Chondrocyte (in vitro differentiated cells): Measurements from ENCODE around the gene NFS1. TPM values are rescaled to one million over a fixed set of nuclear protein-coding genes. Genes with fewer than 3 reads are reported as not detected.

Experiments used
- DNase-seq: peaks from one replicate; pipeline ENCODE4 v3.0.0; 2021; ENCODE audit warnings: mixed read lengths, low spot score
- H3K27ac Mint-ChIP-seq: one replicate; pipeline ENCODE4 v1.8.0; 2021; ENCODE audit warnings: mild to moderate bottlenecking, moderate library complexity, mixed read lengths; ENCODE audit not compliant: unreplicated experiment
- H3K27me3 Mint-ChIP-seq: 2 replicates; pipeline ENCODE4 v1.8.0; 2021; ENCODE audit warnings: low read depth, mixed read lengths
- H3K36me3 Mint-ChIP-seq: 2 replicates; pipeline ENCODE4 v1.8.0; 2021; ENCODE audit warnings: low read depth, mixed read lengths
- H3K4me1 Mint-ChIP-seq: 2 replicates; pipeline ENCODE4 v1.8.0; 2021; ENCODE audit warnings: low read depth, mild to moderate bottlenecking, mixed read lengths
- H3K4me3 Mint-ChIP-seq: one replicate; pipeline ENCODE4 v1.8.0; 2021; ENCODE audit warnings: mild to moderate bottlenecking, moderate library complexity, mixed read lengths; ENCODE audit not compliant: unreplicated experiment
- H3K9me3 Mint-ChIP-seq: 2 replicates; pipeline ENCODE4 v1.8.0; 2021; ENCODE audit warnings: low read depth, mixed read lengths
- CTCF ChIP-seq: fragments of 200-600 bp; sonication (generic); IDR thresholded peaks from 2 replicates; pipeline ENCODE4 v1.5.0; 2021; ENCODE audit warnings: antibody characterized with exemption, mild to moderate bottlenecking, moderate library complexity
- total RNA-seq: library from RNA; stranded (reverse); gene quantifications from 3 replicates; pipeline ENCODE4 v1.2.1, GENCODE V29; 2021

NFS1 gene
- total RNA-seq, 1 donor from 2014 or later = 26.8 TPM

- peak; percentile 72 for TF ChIP-seq CTCF
- peak; percentile 99 for DNase-seq
- Mint-ChIP-seq H3K27me3 (no peaks in the 10 kb centered on the region), H3K4me3 (peak within 1 kb of the TSS; percentile 94), H3K4me1 (peaks cover 45% of the 10 kb centered on the region), H3K9me3 (no peaks in the 10 kb centered on the region), H3K27ac (peak within 1 kb of the TSS; percentile 100), H3K36me3 (peaks cover 22% of the 10 kb centered on the region)
Measured at GRCh38 chr20:35741892-35742740, 43.0 kb upstream of the NFS1 start, which contains the start of gene RBM39. Gene RBM39, minus strand, starts transcription at chr20:35742260. Its CDS starts 1,386 bp downstream, at chr20:35740874.

DNA sequence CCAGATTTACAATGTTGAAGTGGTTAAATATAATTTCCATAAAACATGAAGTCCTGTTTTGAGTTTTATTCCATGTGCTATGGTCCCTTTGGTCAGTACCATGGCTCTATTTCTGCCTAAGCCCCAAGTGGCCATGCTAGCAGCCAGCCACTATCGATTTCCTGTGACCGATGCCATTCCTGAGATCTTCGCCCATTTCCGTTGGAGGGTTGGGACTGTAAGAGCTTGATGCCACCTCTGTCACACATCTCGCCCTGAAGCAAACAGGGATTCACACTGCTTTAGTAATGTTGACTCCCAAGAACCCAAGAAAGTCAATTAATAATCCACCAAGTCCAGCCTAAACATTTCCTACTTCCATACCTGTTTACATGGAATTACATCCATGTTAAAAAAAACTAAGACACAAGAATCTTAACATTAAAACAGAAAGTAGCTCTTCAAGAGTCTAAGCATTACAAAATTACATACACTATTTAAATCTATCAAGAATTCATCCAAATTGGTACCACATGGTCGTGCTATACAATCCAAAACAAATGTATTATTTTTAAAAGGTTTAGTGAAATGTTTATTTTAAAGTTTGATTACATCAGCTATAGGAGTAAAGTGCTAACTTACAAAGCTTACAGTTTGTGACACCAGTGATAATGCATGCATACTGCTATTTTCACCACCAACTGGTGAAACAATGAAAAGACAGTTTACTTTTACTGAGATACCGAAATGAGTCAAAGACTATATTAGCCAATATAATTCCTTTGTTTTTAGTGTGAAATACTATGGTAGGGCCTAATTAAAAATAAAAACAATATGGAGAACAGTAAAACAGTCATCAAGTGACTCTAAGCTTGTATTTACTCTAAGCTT is 40.4 kb upstream of the NFS1 start:
- H3K4me1 Mint-ChIP-seq = peaks cover 56% of the 10 kb centered on the region
- peaks cover 30% of the 10 kb centered on the region for H3K36me3 Mint-ChIP-seq
- TF ChIP-seq CTCF = peak; percentile 72
- peak overlapping the region; percentile 94 for H3K4me3 Mint-ChIP-seq
- no peak for DNase-seq
- H3K27ac Mint-ChIP-seq = peak overlapping the region; percentile 100
- no peaks in the 10 kb centered on the region for H3K9me3 Mint-ChIP-seq
- H3K27me3 Mint-ChIP-seq = no peaks in the 10 kb centered on the region

- H3K4me1 Mint-ChIP-seq = peaks cover 55% of the 10 kb centered on the region
- no peaks in the 10 kb centered on the region for H3K9me3 Mint-ChIP-seq
- no peaks in the 10 kb centered on the region for H3K27me3 Mint-ChIP-seq
- peak overlapping the region; percentile 52 for H3K27ac Mint-ChIP-seq
- peak overlapping the region; percentile 21 for H3K4me3 Mint-ChIP-seq
- no peak for DNase-seq
- TF ChIP-seq CTCF = no peak
- H3K36me3 Mint-ChIP-seq = peaks cover 37% of the 10 kb centered on the region
Measured at GRCh38 chr20:35738410-35739179, 39.4 kb upstream of the NFS1 start.

- peaks cover 44% of the 10 kb centered on the region for H3K36me3 Mint-ChIP-seq
- H3K9me3 Mint-ChIP-seq = no peaks in the 10 kb centered on the region
- no peak for DNase-seq
- TF ChIP-seq CTCF = no peak
- H3K27me3 Mint-ChIP-seq = no peaks in the 10 kb centered on the region
- H3K4me3 Mint-ChIP-seq = peak overlapping the region; percentile 21
- H3K4me1 Mint-ChIP-seq = peaks cover 51% of the 10 kb centered on the region
- H3K27ac Mint-ChIP-seq = peak overlapping the region; percentile 52
Measured at GRCh38 chr20:35737865-35738333, 38.7 kb upstream of the NFS1 start.
